Neural progenitor cell (in vitro differentiated cells): ENCODE measurements around the gene MAPK12.

ENCODE experiments used
- CTCF ChIP-seq: fragments of 200-600 bp; sonication (generic); IDR thresholded peaks from 2 replicates; pipeline ENCODE4 v1.5.1; 2017; ENCODE audit warnings: antibody characterized with exemption, mild to moderate bottlenecking
- EZH2 ChIP-seq: fragments of 200-600 bp; sonication (generic); IDR thresholded peaks from 2 replicates; pipeline ENCODE4 v1.6.1; 2017; ENCODE audit warnings: antibody characterized with exemption, mild to moderate bottlenecking, moderate library complexity

- TF ChIP-seq CTCF (no peak), EZH2 (no peak)
These were observed 52.3 kb downstream of the MAPK12 start for GRCh38 chr22:50208939-50209892.
